A549 treated with Hydrocortisone at 1 μM for 4 hours (cell line): Measurements from ENCODE around the gene SLC16A4. TPM values are rescaled to one million over a fixed set of nuclear protein-coding genes. Genes with fewer than 3 reads are reported as not detected.

Experiments
- total RNA-seq: library from RNA; stranded (reverse); fragments of 200-300 nt; extraction: Qiagen RNA extraction; gene quantifications from 5 replicates; pipeline ENCODE4 v1.2.3, GENCODE V29; 2022

Gene SLC16A4
- total RNA-seq = 26.6 to 43.5 TPM (median 33.7 TPM) in 5 replicates

DNA sequence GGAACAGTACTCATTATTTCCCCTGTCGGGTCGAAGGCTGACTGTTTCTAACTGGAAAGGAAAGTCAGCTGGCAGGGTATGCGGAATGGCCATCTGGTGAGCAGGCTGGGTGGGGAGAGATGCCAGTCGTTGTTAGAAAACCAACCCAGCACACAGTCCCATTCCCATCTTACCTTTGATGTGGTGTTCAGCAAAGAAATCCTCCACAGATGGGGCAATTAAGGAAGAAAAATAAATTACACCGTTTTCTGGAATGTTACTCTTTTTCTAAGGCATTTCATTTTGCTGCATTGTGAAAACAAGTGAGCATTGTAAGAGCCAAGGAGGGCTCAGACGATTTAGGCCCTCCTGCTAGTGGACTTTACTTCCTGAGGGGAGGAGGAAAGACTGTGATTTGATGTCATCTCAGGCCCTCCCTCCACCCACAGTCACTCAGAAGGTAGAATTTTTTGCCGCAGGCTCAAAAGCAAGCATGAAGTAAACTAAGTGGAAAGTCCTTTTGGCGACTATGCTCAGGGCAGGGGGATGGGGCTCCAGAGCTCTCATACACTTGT lies at the start of gene SLC16A4:
Gene SLC16A4 (minus strand): TSS at position 335 of the 554 bp plus-strand sequence. CDS start 1,703 bp downstream, outside the sequence.

DNA sequence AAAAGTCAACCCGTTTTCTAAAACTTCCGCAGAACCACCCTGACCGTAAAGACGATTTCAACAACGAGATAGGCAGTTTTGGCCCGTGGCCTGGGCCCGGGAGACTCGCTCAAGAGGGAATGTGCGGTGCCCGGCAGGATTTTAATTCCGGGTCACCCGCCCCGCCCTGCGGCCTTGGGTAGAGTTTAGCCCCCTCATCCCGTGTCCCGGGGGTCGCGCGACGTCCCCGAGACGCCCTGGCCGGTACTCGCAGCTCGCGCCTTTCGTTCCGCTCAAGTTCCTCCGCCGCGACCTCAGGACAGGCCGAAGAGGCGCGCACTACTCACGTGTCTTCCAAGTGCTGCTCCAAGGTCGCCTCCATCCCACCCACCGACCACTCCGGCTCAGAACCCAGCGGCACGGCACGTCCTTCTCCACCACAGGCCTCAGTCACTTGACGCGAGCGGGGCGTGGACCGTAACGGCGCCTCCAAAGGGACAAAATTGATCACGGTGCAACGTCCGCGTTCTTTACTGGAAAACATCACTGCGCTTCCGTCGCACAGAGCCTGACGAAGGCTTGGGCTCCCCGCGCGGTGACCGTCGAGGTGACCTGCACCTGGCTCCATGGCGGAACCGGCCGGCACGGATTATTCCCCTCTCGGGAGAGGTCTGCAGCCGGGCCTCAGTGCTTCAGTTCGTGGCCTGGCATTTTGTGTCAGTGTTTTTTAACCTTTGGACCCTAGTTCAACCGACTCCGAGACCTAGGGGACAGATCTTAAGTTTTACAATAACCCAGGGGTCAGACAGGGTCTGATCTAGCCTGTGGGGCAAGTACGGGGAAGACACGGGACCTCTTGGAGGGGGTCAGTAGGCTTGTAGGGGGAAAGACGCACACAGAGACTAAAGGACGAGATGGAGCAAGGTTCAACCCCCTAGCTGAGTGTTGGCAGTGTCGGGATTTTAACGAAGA lies 16.7 kb upstream of the SLC16A4 start, which contains the start of gene LAMTOR5:
Gene LAMTOR5 (minus strand): TSS at position 435 of the 951 bp plus-strand sequence. CDS start 74 bp downstream, at position 361.

GRCh38 chr1:110338886-110339406 lies 51.9 kb downstream of the SLC16A4 start, which contains the start of gene RBM15:
Gene RBM15, plus strand, starts transcription at chr1:110339377. Its CDS starts 29 bp downstream, at chr1:110339406.

Other genes with a start within 250 kb of the SLC16A4 start
- gene SLC6A17, start 240.5 kb downstream of the SLC16A4 start, total RNA-seq = 4.7 to 6.0 TPM (median 5.2 TPM) in 5 replicates
- 3.0 to 3.9 TPM (median 3.8 TPM) in 5 replicates for gene KCNC4, start 180.7 kb downstream of the SLC16A4 start, total RNA-seq
- gene RBM15, start 51.6 kb downstream of the SLC16A4 start, total RNA-seq = 7.2 to 9.1 TPM (median 8.1 TPM) in 5 replicates
- 177 to 189 TPM (median 180 TPM) in 5 replicates for gene LAMTOR5, start 16.7 kb upstream of the SLC16A4 start, total RNA-seq
- not detected in 5 replicates for gene PROK1, start 60.1 kb upstream of the SLC16A4 start, total RNA-seq
- gene KCNA10, start 128.1 kb upstream of the SLC16A4 start, total RNA-seq = not detected in 5 replicates
- 0.01 to 0.08 TPM (median 0.03 TPM) in 5 replicates for gene KCNA2, start 215.3 kb upstream of the SLC16A4 start, total RNA-seq